MG63 (cell line): ENCODE measurements around the gene GNG14. TPM values are rescaled to one million over a fixed set of nuclear protein-coding genes. Genes with fewer than 3 reads are reported as not detected.
"Not testable (repeated sequence)": the region's sequence is repeated elsewhere in the genome, so short reads cannot be mapped to it uniquely, and the experiment has no call there.

Experiments
- DNase-seq: peaks from one replicate; pipeline ENCODE4 v3.0.0-alpha.2; 2020
- H3K27me3 ChIP-seq: fragments of 250-450 bp; sonication (Bioruptor Pico); 2 replicates; pipeline ENCODE4 v1.5.1; 2020; ENCODE audit warnings: mild to moderate bottlenecking, moderate library complexity
- H3K36me3 ChIP-seq: fragments of 250-450 bp; sonication (Bioruptor Pico); 2 replicates; pipeline ENCODE4 v1.5.1; 2020; ENCODE audit warnings: mild to moderate bottlenecking, moderate library complexity
- H3K4me3 ChIP-seq: fragments of 250-450 bp; sonication (Bioruptor Pico); 2 replicates; pipeline ENCODE4 v1.5.1; 2020; ENCODE audit warnings: mild to moderate bottlenecking, moderate library complexity
- H3K9me3 ChIP-seq: fragments of 250-450 bp; sonication (Bioruptor Pico); 2 replicates; pipeline ENCODE4 v1.5.1; 2020; ENCODE audit warnings: mild to moderate bottlenecking, moderate library complexity
- total RNA-seq: library from RNA; depleted of rRNA; stranded (reverse); fragments of >200 nt; shearing (Covaris generic); gene quantifications from 2 replicates; pipeline ENCODE4 v1.2.3, GENCODE V29; 2014; ENCODE audit warnings: low replicate concordance

The GNG14 gene
- total RNA-seq, 1 experiment from 2014 or later, result not detected

DNA sequence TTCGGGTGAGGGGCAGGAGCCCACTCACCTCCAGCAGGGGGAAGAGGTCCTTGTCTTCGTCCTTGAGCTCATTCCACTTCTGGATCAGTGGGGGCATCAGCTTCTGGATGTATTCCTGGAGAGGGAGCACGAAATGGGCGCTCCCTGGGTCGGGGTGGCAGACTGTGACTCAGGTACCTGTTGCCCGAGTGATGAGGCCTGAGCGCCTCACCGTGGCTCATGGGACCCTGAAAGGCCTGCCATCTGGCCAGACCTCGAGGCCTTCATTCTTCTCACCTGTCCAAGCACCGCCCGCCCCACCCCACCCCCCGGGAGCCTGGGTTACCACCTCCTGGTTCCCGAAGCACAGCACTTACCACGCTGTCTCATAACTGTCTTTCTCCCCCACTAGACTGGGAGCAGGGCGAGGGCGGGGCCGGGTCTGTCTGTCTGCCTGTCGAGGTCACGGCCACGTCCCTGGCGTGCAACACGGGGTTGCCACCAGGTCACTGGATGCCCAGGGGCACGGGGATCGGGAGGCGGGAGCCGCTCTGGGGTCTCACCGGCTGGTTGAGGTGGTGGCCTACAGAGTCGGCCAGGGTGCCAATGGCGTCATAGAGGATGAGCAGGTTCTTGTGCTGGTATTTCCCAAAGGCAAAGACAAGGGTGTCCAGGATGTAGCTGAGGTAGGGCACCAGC lies 18.0 kb downstream of the GNG14 start:
- DNase-seq, result no peak
- Histone ChIP-seq H3K9me3 (no peaks in the 10 kb centered on the region), H3K36me3 (peaks cover 100% of the 10 kb centered on the region)

GRCh38 chr19:12706332-12706718 lies 18.5 kb downstream of the GNG14 start:
- DNase-seq, result no peak
- Histone ChIP-seq H3K9me3 (no peaks in the 10 kb centered on the region), H3K4me3 (no peak overlapping the region), H3K36me3 (peaks cover 100% of the 10 kb centered on the region), H3K27me3 (no peaks in the 10 kb centered on the region)

More for the DNA sequence above, 18.0 kb downstream of the GNG14 start:
- H3K4me3 ChIP-seq, result no peak overlapping the region
- no peaks in the 10 kb centered on the region for H3K27me3 ChIP-seq

DNA sequence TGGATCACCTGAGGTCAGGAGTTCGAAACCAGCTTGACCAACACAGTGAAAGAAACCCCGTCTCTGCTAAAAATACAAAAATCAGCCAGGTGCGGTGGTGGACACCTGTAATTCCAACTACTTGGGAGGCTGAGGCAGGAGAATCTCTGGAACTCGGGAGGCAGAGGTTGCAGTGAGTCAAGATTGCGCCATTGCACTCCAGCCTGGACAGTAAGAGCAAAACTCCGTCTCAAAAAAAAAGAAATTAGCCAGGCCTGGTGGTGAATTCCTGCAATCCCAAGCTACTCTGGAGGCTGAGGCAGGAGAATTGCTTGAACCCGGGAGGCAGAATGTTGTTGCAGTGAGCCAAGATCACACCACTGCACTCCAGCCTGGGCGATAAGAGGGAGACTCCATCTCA lies 20.8 kb downstream of the GNG14 start:
- DNase-seq, result no peak
- Histone ChIP-seq H3K4me3 (no peak overlapping the region), H3K36me3 (peaks cover 98% of the 10 kb centered on the region), H3K9me3 (no peaks in the 10 kb centered on the region), H3K27me3 (no peaks in the 10 kb centered on the region)

- Histone ChIP-seq H3K27me3 (no peaks in the 10 kb centered on the region), H3K9me3 (no peaks in the 10 kb centered on the region), H3K4me3 (no peak overlapping the region), H3K36me3 (peaks cover 98% of the 10 kb centered on the region)
- DNase-seq, result no peak
Measured at GRCh38 chr19:12711187-12711586, 23.4 kb downstream of the GNG14 start.

- not testable (repeated sequence) for H3K9me3 ChIP-seq, H3K27me3 ChIP-seq, DNase-seq, H3K4me3 ChIP-seq
- H3K36me3 ChIP-seq, result peaks cover 98% of the 10 kb centered on the region
Measured at GRCh38 chr19:12712077-12712476, 24.3 kb downstream of the GNG14 start.

DNA sequence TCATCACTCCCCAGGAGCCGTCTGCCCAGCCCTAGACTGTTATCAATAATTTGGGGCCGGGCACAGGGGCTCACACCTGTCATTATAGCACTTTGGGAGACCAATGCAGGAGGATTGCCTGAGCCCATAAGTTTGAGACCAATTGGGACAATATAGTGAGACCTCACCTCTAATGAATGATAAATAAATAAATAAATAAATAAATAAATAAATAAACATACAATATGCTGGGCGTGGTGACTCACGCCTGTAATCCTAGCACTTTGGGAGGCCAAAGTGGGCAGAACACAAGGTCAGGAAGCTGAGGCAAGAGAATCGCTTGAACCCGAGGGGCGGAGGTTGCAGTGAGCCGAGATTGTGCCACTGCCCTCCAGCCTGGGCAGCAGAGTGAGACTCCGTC lies 25.5 kb downstream of the GNG14 start:
- not testable (repeated sequence) for DNase-seq, H3K27me3 ChIP-seq, H3K9me3 ChIP-seq, H3K4me3 ChIP-seq
- peaks cover 98% of the 10 kb centered on the region for H3K36me3 ChIP-seq

DNA sequence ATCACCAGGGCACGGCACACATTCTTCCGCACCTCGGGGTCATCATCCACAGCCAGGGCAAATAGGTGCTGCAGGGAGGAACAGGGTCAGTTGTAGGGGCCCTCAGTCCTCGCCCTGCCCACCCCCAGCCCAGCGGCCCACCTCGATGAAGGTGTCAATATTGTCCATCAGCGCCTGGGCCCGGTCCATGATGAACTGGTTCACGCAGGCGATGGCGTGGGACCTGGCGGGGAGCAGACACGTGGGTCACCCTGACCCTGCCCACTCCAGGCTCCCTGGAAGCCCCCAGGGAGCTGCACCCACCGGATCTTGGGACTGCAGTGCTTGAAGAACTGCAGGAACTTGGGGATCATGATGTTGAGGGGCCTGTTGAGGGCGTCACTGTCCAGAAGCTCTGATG lies 27.3 kb downstream of the GNG14 start:
- no peaks in the 10 kb centered on the region for H3K27me3 ChIP-seq
- DNase-seq, result no peak
- peaks cover 98% of the 10 kb centered on the region for H3K36me3 ChIP-seq

DNA sequence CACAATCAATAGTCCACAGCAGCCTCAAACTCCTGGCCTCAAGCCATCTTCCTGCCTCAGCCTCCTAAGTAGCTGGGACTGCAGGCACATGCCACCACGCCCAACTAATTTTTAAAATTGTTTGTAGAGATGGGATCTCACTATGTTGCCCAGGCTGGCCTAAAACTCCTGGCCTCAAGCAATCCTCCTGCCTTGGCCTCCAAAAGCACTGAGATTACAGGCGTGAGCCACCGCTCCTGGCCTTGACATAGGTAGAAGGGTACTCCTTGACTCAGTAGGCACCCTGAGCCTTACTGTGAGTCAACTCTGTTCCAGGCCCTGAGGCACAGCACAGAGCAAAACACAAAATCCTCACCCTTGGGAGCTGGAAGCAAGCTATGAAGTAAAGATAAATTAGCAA lies 28.1 kb downstream of the GNG14 start:
- Histone ChIP-seq H3K36me3 (peaks cover 98% of the 10 kb centered on the region), H3K27me3 (no peaks in the 10 kb centered on the region), H3K4me3 (no peak overlapping the region), H3K9me3 (no peaks in the 10 kb centered on the region)
- DNase-seq, result no peak

More for the DNA sequence above, 27.3 kb downstream of the GNG14 start:
- H3K4me3 ChIP-seq, result no peak overlapping the region
- H3K9me3 ChIP-seq, result no peaks in the 10 kb centered on the region

- no peaks in the 10 kb centered on the region for H3K27me3 ChIP-seq
- H3K4me3 ChIP-seq, result peak overlapping the region; percentile 60
- H3K36me3 ChIP-seq, result peaks cover 65% of the 10 kb centered on the region
- DNase-seq, result no peak
- no peaks in the 10 kb centered on the region for H3K9me3 ChIP-seq
Measured at GRCh38 chr19:12720296-12720695, 32.5 kb downstream of the GNG14 start.

DNA sequence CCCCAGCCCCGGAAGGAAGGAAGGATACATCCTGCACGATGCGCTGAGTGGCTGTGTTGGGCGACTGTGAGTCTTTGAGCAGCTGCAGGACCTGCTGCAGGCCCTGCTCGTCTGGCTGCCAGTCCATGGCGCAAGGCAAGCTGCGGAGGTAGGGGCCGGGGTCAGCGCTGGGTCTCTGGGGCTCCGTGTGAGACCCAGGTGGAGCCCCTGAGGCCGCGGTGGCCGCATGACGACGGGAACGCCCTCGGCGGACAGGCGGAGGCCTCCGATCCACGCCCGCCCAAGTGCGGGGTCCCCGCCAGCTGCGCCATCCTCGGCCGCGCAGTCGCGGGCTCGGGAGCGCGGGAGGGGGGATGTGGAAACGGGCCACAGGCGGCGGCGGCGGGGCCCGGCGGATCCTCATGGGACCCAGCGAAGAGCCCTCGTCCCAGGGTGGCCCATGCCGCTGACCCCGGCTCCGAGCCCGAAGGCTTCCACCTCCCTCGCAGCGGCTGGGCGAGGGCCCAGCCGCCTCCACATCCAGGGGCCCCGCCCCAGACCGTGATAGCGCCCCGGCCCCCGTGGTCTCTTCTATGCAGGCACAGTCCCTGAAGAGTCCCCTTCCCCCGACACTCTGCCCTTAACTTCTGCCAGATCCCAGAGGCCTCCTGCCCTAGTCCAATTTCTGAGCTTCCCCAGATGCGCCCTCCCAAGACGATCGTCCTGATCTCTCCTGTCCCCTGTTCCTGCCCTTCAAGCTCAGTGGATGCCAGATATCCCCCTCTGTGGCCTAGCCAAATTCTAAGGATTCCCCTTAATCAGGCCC lies 33.3 kb downstream of the GNG14 start:
- peaks cover 61% of the 10 kb centered on the region for H3K36me3 ChIP-seq
- no peaks in the 10 kb centered on the region for H3K27me3 ChIP-seq
- peak overlapping the region; percentile 60 for H3K4me3 ChIP-seq
- no peaks in the 10 kb centered on the region for H3K9me3 ChIP-seq
- peak; percentile 62 for DNase-seq

GRCh38 chr19:12721656-12722565 lies 34.1 kb downstream of the GNG14 start:
- Histone ChIP-seq H3K36me3 (peaks cover 58% of the 10 kb centered on the region), H3K27me3 (no peaks in the 10 kb centered on the region), H3K9me3 (no peaks in the 10 kb centered on the region), H3K4me3 (peak overlapping the region; percentile 60)
- peak; percentile 84 for DNase-seq

DNA sequence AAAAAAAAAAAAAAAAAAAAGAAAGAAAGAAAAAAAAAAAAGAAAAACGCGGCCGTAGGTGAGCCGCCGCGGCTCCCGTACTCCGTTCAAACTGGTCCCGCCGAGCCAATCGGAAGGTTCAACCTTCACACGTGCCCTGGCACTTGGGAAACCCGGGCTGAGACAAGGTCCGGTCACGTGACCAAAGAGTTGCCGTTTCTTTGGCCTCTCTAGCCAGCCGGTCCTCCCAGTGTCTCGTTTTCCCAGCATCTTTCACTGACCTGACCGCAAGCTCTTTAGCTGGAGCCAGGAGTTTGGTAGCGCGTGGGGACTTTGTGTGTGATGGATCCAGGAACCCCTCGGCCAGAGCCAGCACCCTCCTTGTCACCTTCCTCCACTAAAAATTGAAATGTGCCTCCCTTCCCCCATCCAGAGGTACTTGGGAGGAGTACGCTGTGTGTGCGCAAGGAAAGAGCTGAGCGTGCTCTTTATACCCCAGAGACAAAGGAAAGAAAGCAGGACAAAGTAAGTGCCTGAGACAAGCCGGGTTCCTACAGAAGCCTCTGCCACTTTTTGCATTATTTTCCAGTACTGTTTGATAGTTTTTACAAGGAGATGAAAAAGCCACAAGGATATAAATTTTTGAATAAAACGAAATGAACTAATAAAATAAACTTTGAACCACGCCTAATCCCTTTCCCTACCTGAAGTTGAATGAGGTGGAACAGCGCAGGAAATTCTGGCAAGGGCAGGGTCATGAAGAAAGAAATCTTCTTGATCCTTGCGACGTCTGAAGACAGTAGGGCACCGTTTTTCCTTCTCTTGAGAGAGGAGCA lies 35.0 kb downstream of the GNG14 start:
- peaks cover 58% of the 10 kb centered on the region for H3K36me3 ChIP-seq
- no peaks in the 10 kb centered on the region for H3K27me3 ChIP-seq
- H3K9me3 ChIP-seq, result no peaks in the 10 kb centered on the region
- peak overlapping the region; percentile 60 for H3K4me3 ChIP-seq
- DNase-seq, result peak; percentile 100

DNA sequence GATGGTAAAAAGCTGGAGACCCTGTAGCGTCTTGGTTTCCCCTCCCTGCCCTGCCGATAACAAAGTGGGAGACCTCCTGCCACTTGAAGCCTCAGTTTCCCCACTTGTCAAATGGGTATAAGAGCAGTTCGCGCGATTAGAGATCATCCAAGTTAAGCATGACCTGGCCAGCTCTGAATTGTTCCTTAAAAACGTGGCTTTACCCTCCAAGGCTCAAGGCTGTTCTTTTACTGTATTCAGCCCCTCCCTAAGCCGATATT lies 35.5 kb downstream of the GNG14 start:
- H3K4me3 ChIP-seq, result peak overlapping the region; percentile 60
- H3K27me3 ChIP-seq, result no peaks in the 10 kb centered on the region
- DNase-seq, result no peak
- no peaks in the 10 kb centered on the region for H3K9me3 ChIP-seq
- peaks cover 58% of the 10 kb centered on the region for H3K36me3 ChIP-seq

GRCh38 chr19:12723641-12724426 lies 36.0 kb downstream of the GNG14 start, which contains the start of gene TNPO2:
TNPO2 (minus strand) TSS chr19:12723932; CDS start chr19:12720977, 2,955 bp downstream.
- H3K27me3 ChIP-seq, result no peaks in the 10 kb centered on the region
- peak; percentile 83 for DNase-seq
- no peaks in the 10 kb centered on the region for H3K9me3 ChIP-seq
- peaks cover 58% of the 10 kb centered on the region for H3K36me3 ChIP-seq
- peak within 1 kb of the TSS; percentile 60 for H3K4me3 ChIP-seq

DNA sequence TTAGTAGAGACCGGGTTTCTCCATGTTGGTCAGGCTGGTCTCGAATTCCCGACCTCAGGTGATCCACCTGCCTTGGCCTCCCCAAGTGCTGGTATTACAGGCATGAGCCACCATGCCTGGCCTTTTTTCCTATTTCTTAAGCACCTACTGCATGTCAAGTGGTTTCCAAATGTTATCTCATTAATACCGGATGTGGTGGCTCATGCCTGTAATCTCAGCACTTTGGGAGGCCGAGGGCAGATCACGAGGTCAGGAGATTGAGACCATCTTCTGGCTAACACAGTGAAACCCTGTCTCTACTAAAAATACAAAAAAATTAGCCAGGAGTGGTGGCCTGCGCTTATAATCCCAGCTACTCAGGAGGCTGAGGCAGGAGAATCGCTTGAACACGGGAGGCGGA lies 37.8 kb downstream of the GNG14 start:
- not testable (repeated sequence) for DNase-seq, H3K4me3 ChIP-seq, H3K9me3 ChIP-seq, H3K27me3 ChIP-seq
- peaks cover 58% of the 10 kb centered on the region for H3K36me3 ChIP-seq

GRCh38 chr19:12726988-12727316 lies 39.2 kb downstream of the GNG14 start:
- DNase-seq, result no peak
- Histone ChIP-seq H3K4me3 (no peak overlapping the region), H3K36me3 (peaks cover 64% of the 10 kb centered on the region), H3K27me3 (no peaks in the 10 kb centered on the region), H3K9me3 (no peaks in the 10 kb centered on the region)
